Hindlimb muscle (tissue), 1 donor: ENCODE data around the gene KIF4A. TPM values are rescaled to one million over a fixed set of nuclear protein-coding genes. Genes with fewer than 3 reads are reported as not detected.
"Not testable (repeated sequence)": the region's sequence is repeated elsewhere in the genome, so short reads cannot be mapped to it uniquely, and the experiment has no call there.

Experiments used
- DNase-seq: peaks from one replicate; pipeline ENCODE4 v3.0.0-alpha.2; 2013
- polyA plus RNA-seq: library from polyadenylated mRNA; unstranded; fragments of 120-200 nt; gene quantifications from one replicate; pipeline ENCODE4 v1.2.1, GENCODE V29; 2013; ENCODE audit not compliant: insufficient read length

KIF4A gene, protein sequence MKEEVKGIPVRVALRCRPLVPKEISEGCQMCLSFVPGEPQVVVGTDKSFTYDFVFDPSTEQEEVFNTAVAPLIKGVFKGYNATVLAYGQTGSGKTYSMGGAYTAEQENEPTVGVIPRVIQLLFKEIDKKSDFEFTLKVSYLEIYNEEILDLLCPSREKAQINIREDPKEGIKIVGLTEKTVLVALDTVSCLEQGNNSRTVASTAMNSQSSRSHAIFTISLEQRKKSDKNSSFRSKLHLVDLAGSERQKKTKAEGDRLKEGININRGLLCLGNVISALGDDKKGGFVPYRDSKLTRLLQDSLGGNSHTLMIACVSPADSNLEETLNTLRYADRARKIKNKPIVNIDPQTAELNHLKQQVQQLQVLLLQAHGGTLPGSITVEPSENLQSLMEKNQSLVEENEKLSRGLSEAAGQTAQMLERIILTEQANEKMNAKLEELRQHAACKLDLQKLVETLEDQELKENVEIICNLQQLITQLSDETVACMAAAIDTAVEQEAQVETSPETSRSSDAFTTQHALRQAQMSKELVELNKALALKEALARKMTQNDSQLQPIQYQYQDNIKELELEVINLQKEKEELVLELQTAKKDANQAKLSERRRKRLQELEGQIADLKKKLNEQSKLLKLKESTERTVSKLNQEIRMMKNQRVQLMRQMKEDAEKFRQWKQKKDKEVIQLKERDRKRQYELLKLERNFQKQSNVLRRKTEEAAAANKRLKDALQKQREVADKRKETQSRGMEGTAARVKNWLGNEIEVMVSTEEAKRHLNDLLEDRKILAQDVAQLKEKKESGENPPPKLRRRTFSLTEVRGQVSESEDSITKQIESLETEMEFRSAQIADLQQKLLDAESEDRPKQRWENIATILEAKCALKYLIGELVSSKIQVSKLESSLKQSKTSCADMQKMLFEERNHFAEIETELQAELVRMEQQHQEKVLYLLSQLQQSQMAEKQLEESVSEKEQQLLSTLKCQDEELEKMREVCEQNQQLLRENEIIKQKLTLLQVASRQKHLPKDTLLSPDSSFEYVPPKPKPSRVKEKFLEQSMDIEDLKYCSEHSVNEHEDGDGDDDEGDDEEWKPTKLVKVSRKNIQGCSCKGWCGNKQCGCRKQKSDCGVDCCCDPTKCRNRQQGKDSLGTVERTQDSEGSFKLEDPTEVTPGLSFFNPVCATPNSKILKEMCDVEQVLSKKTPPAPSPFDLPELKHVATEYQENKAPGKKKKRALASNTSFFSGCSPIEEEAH
- 5.2 TPM for polyA plus RNA-seq

DNA sequence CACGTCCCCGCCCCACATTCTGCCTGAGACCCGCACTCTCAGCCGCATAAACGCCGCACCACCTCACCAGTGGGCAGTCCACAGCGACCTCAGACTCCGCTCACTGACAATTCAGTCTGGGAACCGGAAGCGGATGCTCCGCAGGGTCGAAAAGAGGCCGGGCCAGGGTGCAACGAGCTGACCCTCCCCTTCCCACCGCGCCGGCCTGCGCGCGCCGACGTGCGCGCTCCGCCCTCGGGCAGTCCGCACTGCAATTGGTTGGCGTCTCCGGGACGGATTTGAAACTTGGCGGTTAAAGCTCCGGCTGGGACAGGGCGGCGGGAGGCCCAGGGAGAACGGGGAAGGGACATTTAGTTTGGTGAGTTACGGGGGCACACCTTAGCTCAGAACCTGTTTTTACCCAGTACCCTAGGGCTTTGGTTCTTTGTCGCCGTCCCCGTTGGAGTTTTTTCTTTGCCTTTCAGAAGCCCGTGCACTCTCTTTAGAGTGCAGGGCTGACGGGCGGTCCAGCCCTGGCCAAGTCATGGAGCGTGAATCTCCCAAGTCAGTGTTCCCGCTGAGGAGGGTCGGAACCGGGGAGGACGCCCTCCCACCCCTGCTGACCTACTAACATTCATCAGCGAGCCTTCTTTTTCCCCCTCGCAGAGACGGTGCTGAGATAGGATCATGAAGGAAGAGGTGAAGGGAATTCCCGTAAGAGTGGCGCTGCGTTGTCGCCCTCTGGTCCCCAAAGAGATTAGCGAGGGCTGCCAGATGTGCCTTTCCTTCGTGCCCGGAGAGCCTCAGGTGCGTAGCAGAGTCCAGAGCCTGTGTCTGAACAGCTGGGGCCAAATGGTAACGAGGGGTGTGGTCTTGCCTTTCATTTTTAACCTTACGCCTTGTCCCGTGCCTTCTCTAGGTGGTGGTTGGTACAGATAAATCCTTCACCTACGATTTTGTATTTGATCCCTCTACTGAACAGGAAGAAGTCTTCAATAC, at the start of gene KIF4A, which contains the start of gene PDZD11:
Gene KIF4A, plus strand, starts transcription at position 312 of the 978 bp plus-strand sequence. Its CDS starts 355 bp downstream, at position 667.
Gene PDZD11, minus strand, starts transcription at position 135 of the 978 bp plus-strand sequence. CDS start 586 bp downstream, outside the sequence.
- DNase-seq: peak; percentile 89

DNA sequence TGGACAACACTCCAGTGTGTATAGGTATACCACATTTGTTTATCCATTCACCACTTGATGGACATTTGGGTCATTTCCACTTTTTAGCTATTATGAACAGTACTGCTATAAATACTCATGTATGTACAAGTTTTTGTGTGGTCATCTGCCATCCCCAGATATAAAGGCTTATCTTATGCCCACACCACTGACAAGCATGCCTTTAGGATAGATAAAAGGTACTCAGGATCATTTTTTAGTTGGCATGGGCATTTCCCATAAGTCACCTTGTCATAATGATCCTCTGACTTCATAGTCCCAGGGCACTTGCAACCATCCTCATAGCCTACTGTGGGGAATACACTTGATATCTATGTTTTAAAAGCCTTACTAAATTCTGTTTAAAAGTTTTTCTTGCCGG, 49.2 kb upstream of the KIF4A start:
- DNase-seq: no peak

DNA sequence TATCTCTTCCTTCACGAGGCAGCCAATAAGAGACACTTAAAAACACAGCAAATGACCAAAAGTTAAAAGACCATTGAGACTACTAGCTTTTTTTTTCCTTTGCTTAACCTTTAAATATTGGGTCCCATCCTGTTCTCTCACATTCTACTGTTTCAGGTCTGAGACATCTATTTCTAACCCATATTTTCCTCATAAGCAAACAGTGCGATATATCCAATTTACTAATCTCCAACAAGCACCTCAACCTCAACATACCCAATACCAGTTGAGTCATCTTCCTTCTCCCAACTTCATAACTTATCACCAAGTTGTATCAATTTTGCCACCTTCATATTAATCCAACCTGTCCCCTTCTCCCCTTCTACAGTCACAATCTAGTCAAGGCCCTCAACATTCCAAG, 48.4 kb upstream of the KIF4A start:
- DNase-seq: no peak

DNA sequence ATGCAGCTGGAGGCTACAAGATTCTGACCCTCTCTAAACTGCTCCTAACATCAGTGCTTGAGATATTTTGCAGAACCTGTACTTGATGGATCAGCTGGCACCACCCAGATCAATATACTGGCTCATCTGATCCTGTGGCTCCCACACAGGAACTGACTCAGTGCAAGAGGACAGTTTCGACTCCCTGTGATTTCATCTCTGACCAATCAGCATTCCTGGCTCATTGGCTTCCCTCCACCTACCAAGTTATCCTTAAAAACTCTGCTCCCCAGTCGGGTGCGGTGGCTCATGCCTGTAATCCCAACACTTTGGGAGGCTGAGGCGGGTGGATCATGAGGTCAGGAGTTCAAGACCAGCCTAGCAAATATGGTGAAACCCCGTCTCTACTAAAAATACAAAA, 46.3 kb upstream of the KIF4A start:
- DNase-seq: not testable (repeated sequence)

DNA sequence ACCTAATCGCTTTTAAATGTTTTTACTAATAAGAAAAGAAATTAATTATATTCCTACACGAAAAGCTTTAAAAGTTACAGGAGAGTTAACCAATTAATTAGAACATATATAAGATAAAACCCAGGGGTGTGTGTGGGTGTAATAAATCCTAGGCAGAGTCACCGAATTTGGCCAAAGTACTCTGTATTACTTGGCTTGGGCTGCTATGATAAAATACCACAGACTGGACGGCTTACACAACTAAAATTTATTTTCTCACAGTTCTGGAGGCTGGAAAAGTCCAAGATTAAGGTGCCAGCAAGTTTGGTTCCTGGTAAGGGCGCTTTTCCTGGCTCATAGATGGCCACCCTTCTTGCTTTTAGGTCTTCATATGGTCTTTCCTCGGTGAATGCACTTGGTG, 45.0 kb upstream of the KIF4A start:
- no peak for DNase-seq

DNA sequence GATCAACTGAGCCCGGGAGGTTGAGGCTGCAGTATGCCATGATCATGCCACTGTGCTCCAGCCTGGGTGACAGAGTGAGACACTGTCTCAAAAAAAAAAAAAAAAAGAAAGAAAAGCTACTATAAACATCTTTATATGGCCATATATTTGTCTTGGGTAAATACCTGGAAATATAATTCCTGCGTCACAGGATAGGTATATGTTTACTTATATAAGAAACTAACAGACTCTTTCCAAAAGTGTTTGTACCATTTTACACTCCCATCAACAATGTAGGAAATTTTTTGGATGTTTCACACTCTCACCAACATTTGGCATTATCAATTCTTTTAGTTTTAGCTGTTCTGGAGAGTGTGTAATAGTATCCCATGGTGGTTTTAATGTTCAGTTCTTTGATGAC, 42.7 kb upstream of the KIF4A start:
- DNase-seq: no peak

DNA sequence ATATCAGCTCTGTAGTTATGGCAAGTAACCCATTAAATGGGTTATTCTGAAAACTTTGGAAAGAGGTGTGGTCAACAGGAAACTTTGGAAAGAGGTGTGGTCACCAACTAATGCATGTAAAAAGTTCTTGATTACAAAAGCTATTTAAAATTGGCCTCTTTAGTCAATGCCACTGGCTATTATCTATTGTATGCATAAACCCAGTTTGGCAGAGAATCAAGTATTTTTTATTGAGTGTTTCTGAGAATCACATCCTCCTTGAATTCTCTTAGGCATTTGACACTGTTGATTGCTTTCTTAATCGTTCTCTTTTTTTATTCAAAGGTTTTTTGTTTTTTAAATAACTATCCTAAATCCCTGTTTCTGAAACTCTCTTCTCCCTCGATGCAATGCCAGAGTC, 37.4 kb upstream of the KIF4A start:
- DNase-seq: no peak

DNA sequence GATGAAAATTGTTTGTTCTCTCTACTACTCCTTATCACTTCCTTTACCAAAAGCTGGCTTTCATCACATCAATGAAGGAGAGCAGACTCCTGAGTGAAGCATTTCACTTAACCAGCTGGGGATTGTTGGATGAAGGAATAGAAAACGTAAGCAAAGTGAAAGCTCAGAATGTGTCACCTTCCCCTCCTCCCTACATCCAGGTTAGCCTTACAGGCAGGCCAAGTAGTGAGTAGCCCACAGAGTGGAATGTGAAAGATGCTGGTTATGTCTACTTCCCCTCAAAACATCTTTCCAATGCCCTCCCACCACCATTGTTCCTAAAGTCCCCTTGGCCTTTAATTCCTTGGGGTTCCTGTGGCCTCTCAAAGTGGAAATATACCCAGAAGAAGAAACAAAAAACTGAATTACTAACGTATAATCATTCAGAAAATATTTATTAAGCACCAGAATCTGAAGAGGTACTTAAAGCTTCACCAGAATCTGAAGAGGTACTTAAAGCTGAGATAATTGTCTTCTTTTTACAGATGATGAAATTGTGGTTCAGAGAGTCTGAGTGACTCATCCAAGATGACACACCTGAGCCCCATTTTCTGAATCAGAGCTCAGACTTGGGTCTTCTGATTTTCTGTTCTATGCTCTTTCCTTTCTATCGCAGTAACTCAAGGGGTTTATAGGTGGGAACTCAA, 36.4 kb upstream of the KIF4A start:
- no peak for DNase-seq

DNA sequence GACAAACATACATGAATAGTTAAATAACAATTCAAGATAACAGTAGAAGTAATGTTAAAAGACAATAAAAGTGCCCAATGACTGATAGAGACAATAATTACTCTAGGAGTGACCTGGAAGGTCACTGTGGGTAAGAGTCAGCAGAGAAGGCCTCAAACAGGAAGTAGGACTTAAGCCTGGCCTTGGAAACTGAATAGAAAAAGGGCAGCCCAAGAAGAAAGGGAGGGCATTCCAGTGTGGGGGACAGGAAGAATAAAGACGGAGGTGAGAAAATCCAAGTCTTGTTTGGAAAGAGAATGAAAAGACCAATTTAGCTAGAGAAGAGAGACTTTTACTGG, 35.9 kb upstream of the KIF4A start:
- no peak for DNase-seq

DNA sequence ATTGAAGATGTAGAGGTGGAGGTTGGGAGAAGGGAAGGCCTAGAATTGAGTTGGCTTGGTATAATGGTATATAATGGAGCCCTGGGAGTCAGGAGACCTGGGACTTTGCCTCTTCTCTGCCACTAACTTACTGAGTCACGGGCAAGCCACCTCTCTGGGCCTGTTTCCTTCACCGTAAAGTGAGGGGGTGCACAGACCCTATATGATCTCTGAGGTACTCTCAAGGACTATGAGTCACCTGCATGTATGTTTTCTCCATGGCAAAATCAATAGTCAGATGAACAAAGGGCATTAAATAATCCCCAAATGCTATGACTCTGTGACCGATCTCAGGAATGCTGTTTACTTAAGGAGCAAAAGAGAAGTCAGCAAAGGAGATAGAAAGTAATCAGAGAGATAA, 35.0 kb upstream of the KIF4A start:
- DNase-seq: no peak

DNA sequence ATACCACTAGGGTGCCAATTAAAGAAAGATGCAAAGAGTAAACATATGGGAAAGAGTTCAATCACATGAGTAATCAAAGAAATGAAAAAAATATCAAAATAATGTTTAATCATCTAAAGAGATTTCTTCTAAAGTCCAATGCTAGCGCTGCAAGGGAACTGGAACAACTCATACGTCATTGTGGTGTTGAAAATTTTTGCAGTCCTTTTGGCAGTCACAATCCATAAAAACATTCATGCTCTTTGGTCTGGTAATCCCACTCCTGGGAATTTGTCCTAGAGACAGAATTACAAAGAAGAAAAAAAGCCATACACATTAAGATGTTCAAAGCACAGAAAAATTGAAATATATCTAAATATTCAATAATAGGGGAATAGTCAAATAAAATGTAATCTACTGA, 34.5 kb upstream of the KIF4A start:
- no peak for DNase-seq

DNA sequence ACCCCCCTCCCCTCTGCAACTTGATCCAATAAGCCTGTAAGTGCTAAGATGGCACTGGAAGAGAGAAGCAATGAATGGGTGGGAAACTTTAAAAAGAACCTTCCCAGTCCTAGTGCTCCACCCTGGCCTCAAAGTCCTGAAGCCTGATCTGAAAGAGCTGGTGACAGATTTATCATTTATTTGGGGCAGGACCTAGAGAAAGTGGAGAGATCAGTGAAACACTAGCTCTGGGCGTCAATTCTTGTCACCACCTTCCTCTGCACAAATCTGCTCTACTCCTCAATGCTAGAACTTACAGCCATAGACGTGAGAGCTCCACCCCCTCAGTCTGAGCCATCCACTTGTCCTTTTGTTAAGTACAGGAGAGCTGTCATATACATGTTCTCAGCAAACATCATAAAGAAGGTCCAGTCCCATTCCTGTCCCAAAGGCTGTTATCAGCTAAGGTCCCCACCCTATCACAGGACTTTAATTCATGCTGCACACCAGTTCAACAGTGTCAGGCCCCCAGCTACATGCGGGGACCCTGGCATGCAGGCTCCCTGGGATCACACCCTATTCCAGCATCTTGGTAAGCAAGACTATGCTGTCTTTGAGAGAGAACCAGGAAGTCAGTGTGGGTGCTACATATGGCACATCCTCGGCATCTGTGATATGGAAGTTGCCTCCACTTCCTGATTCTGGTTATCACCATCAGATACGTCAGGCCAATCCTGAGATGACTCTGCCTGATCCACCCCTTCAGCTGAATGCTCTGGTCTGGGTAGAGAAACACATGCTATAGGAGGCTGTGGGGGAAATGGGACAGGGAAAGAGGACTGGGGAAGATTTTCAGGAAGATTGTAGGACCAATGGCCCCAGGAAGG, 32.2 kb upstream of the KIF4A start:
- DNase-seq: no peak

DNA sequence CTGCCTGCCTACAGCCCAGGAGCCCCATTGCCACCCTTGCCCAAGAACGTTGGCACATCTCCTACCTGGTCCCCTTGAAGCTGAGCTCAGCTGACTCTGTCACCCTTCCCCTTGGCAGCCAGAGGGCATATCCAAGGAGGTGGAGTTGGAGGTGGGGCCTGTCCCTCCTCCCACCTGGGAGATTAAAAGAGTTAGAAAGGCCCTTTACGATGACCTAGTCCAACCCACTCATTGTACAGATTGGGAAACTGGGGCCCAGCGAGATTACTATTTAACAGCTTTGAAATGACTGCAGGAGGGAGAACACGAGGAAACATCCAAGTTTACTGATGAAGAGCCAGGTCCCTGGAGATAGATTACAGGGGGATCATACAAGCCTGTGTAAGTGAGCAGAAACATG, 29.8 kb upstream of the KIF4A start, which contains the start of gene P2RY4:
Gene P2RY4, minus strand, starts transcription at position 101 of the 400 bp plus-strand sequence. CDS start 580 bp downstream, outside the sequence.
- DNase-seq: no peak

DNA sequence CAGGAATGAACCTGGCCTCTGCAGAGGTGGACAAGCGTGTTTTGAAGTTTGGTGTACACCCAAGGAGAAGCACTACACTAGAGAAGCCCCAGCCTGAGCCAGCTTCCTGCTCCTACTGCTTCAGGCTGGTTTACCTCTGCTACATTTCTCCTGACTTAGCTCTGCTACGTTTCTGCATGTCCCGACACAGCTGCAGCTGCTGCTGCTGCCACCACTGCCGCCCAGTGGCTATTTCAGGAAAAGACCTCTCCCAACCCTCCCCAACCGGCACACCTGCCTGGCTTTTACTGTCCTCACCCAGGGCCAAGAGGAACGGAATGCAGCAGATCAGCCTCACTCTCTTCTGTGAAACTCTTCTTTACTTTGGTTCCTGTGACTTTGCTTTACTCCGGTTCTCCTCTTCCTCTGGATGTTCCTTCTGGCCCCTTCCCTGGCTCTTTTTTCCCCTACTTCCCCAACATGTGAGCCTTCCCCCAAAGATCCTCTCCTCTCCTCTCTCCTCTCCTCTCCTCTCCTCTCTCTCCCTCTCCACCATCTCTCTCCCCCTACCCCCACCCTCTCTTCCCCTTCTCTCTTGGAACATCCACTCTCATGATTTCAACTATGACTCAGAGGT, 26.8 kb upstream of the KIF4A start:
- DNase-seq: no peak

DNA sequence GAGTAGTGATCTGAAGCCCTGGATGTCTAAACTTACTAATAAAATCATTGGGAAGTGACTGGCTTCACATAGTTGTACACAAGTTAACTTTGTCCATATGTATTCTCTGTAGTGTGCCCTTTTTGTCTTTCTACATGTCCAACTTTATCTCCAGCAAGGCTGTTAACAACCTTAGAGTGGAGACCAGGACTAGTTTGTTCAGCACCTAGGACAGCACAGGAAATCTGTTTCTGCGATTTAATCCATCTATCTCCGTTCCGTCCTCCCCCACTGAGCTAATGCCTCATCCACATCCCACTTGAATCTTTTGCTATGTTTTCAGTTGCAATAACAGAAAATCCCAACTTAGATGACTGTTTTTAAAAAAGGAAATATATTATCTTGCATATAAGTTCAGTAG, 25.1 kb upstream of the KIF4A start:
- no peak for DNase-seq

DNA sequence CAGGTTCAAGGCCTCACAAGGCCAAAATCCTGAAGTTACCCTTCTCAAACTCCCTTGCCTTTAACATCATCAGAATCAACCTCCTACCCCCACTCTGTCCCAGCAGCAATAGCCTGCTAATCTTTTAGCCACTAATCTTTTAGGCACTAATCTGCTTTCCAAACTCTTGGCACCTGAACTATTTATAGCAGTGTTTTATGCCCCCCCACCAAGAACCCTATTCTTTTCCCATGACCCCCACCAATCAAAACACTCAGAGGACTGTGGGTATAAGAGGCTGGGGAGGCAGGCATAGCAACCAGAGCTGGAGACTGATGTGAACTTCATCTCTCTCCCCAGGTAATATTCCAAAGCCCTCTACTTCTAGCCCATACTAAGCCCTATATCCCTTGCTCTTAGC, 21.9 kb upstream of the KIF4A start, which contains the start of gene ARR3:
Gene ARR3, plus strand, starts transcription at position 301 of the 400 bp plus-strand sequence. CDS start 1,052 bp downstream, outside the sequence.
- DNase-seq: no peak

DNA sequence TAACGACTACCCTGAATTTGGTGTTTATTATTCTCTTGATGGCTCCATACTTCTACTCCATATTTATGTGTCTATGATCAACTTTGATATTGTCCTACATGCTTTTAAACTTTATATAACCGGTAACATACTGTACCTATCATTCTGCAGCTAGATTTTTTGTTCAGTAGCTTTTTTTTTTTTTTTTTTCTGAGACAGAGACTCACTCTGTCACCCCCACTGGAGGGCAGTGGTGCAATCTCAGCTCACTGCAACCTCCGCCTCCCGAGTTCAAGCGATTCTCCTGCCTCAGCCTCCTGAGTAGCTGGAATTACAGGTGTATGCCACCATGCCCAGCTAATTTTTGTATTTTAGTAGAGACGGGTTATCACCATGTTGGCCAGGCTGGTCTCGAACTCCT, 15.9 kb upstream of the KIF4A start:
- DNase-seq: not testable (repeated sequence)

DNA sequence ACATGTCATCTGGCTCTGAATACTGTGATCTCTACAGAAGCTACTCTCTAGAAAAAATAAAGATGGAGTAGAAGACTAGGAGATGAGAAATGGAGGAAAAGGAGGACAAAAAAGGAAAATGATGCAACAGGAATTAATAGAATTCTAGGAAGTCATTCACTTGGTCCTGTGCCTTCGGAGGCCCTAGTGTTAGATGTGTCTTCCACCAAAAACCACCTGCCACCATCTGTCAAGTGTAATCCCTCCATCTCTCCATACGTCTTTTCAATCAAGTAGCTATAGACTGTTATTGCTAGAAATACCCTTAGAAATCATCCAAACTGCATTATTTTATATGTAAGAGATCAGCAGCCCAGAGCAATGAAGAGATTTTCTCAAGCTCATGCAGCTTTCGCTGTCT, 10.8 kb upstream of the KIF4A start:
- no peak for DNase-seq

DNA sequence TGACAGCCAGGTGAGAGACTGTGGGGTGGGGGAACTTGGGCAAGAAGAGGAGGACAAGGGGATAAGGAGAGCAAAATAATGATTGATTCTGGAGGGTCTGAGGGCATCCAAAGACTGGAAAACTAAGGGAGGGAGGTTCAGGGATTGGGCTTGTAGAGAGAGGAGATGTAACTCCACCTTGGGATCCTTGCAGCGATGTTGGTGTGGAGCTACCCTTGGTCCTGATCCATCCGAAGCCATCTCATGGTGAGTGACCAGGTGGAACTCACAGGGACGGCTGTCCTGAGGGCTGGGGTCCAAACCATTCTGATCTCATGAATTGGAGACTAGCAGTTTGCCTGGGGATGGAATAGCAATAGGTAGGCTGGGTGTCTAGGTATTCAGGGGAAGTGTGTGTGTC, 9.3 kb upstream of the KIF4A start:
- no peak for DNase-seq
